OCI-LY3 (cell line): ENCODE measurements around the gene SSTR4.

Experiments
- EZH2phosphoT487 ChIP-seq: fragments of 200-600 bp; shearing (Covaris generic); IDR thresholded peaks from 2 replicates; pipeline ENCODE4 v1.6.1; 2018; ENCODE audit warnings: antibody characterized with exemption, mixed run types, low read depth
- TF ChIP-seq, protein P1 (sequence below): fragments of 200-600, 300-600 bp; sonication (generic); IDR thresholded peaks from 2 replicates; pipeline ENCODE4 v1.5.1; 2014; ENCODE audit warnings: antibody characterized with exemption, low read length, low read depth

DNA sequence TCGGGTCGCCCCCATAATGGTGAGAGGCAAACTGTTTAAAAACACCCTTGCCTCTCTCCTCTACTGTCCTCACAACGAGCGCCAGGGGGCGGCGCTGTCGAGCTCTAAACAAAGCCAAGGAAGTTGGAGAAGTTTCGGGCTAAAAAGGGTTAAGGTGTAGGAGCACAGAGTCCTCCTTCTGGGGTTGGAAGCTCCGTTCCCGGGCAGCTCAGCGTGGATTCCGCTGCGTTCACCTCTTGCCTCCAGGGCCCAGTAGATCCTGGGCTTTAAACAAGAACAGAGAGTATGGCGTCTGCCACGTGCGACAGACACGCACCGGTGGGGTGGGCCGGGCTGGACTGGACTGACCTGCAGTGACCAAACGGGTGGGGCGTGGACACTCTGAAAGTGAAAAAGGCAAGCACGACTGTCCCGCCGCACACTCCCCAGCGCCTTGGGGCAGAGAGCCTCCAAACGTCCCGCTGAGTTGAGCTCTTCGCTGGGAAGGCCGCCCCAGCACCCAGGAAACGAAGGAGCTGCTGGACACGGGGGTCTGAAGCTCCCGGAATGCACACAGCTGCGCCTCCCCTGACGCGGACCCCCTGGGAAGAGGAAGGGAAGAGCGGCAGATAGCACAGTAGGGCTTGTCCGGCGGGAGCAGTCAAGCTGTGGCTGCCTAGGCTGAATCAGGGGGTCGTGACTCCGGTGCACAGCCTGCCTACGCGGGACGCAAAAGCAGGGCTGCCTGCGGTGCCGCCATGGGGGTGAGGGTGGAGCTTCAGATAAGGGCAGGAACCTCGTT is 15.9 kb downstream of the SSTR4 start:
- TF ChIP-seq, protein P1, sequence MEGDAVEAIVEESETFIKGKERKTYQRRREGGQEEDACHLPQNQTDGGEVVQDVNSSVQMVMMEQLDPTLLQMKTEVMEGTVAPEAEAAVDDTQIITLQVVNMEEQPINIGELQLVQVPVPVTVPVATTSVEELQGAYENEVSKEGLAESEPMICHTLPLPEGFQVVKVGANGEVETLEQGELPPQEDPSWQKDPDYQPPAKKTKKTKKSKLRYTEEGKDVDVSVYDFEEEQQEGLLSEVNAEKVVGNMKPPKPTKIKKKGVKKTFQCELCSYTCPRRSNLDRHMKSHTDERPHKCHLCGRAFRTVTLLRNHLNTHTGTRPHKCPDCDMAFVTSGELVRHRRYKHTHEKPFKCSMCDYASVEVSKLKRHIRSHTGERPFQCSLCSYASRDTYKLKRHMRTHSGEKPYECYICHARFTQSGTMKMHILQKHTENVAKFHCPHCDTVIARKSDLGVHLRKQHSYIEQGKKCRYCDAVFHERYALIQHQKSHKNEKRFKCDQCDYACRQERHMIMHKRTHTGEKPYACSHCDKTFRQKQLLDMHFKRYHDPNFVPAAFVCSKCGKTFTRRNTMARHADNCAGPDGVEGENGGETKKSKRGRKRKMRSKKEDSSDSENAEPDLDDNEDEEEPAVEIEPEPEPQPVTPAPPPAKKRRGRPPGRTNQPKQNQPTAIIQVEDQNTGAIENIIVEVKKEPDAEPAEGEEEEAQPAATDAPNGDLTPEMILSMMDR = peak; percentile 37
- TF ChIP-seq EZH2phosphoT487 = no peak
